Small intestine (tissue), 7 donors: ENCODE results near the gene SERINC5. TPM values are rescaled to one million over a fixed set of nuclear protein-coding genes. Genes with fewer than 3 reads are reported as not detected.

ENCODE experiments used
- DNase-seq, 2 donors: peaks; one replicate each; pipeline versions ENCODE4 v3.0.0 to v3.0.0-alpha.2; 2013
- FAIRE-seq: peaks from 2 replicates; lab custom pipeline; 2012; peaks lifted over from hg19 to GRCh38; lab: Jason Lieb, UNC
- H3K27ac ChIP-seq, 3 donors: one replicate each; pipeline ENCODE4 v1.5.1; 2013; ENCODE audit warnings: low read length in 2 of 3, mild to moderate bottlenecking in 2 of 3, control low read depth in 1 of 3, inconsistent platforms in 1 of 3, low read depth in 1 of 3, moderate library complexity in 1 of 3
- H3K27me3 ChIP-seq, 3 donors: one replicate each; pipeline ENCODE4 v1.6.1; 2013; ENCODE audit warnings: low read length in 3 of 3, inconsistent platforms in 1 of 3; ENCODE audit not compliant: control insufficient read depth in 3 of 3, insufficient read depth in 3 of 3
- H3K36me3 ChIP-seq, 3 donors: one replicate each; pipeline ENCODE4 v1.6.1; 2013; ENCODE audit warnings: low read length in 3 of 3, inconsistent platforms in 1 of 3, low read depth in 1 of 3, mild to moderate bottlenecking in 1 of 3, moderate library complexity in 1 of 3; ENCODE audit not compliant: control insufficient read depth in 3 of 3, insufficient read depth in 2 of 3
- H3K4me1 ChIP-seq, 3 donors: one replicate each; pipeline ENCODE4 v1.6.1; 2013; ENCODE audit warnings: low read length in 2 of 3, inconsistent platforms in 1 of 3, low read depth in 1 of 3, mild to moderate bottlenecking in 1 of 3, moderate library complexity in 1 of 3; ENCODE audit not compliant: control insufficient read depth in 3 of 3, insufficient read depth in 2 of 3
- H3K4me3 ChIP-seq, 3 donors: one replicate each; pipeline ENCODE4 v1.5.1; 2013; ENCODE audit warnings: low read length in 3 of 3, control low read depth in 1 of 3, inconsistent platforms in 1 of 3, low read depth in 1 of 3, mild to moderate bottlenecking in 1 of 3, moderate library complexity in 1 of 3
- H3K9me3 ChIP-seq, 2 donors: one replicate each; pipeline ENCODE4 v1.6.1; 2013; ENCODE audit warnings: low read depth in 1 of 2, low read length in 1 of 2; ENCODE audit not compliant: control insufficient read depth in 2 of 2, insufficient read depth in 1 of 2
- WGBS, 3 donors: extraction: QIAGEN DNeasy Blood & Tissue Kit; methylation state at CpG; one replicate each; pipeline ENCODE4 v1.1.7; 2013; 5-methylcytosine and 5-hydroxymethylcytosine counted together
- polyA plus RNA-seq, 4 donors: library from polyadenylated mRNA; stranded (reverse) in 3 of 4; unstranded in 1 of 4; fragments of 200-250 nt in 3 of 4; fragments of 120-200 nt in 1 of 4; gene quantifications; one replicate each; pipeline versions ENCODE4 v1.2.1 to v1.2.3, GENCODE V29; 2013
- donor health status: healthy with polysubstance abuse.
- donor health status: control.
- donor health status: control.
- donor health status: Bipolar disorder and iron deficiency.
- donor health status: healthy.

SERINC5 gene
- polyA plus RNA-seq, 4 donors: 1.9 to 62.9 (median 7.6) TPM

DNA sequence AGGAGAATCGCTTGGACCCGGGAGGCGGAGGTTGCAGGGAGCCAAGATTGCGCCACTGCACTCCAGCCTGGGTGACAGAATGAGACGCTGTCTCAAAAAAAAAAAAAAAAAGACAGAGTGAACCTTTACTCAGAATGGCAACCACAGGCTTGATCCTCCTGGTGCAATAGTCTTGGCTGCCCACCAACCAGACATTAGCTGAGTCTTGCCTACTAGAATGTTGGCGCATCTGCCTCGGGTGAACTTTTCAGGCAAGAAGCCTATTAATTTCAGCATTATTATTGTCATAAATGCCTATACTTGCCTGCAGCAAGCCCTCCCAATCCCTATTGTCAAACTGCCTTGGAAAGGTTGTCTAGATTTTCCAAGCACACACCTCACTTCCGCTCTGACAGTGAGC lies 4.2 kb downstream of the SERINC5 start:
- DNase-seq (no peak), FAIRE-seq (no peak)
- Histone ChIP-seq H3K9me3 (no peaks in the 10 kb centered on the region), H3K27ac (peak overlapping the region in 2 of 3 donors; percentile 83 to 97), H3K36me3 (peaks cover 0 to 2% (median 0%) of the 10 kb centered on the region in 3 donors), H3K4me3 (no peak overlapping the region), H3K27me3 (no peaks in the 10 kb centered on the region), H3K4me1 (peaks cover 12 to 51% (median 27%) of the 10 kb centered on the region in 3 donors)
- WGBS, 3 donors: 37 to 69% (median 51%) methylated on average over 8 of the region's 8 CpGs

DNA sequence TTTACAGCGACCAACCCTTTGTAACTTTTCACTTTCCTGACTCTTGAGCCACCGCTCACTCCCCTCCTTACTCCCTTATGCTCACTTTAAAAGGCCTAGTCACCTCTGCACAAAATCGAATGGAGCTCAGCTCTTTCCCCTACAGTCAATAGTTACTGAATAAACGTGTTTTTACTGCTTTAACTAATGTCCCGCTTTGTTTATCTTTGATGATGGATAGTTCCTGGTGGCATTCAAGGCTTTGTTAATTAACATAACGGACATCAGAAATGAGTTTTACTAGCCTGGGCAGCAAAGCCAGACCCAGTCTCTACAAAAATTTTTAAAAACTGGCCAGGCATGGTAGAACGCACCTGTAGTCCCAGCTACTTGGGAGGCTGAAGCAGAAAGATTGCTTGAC lies 5.0 kb downstream of the SERINC5 start:
- WGBS, 3 donors: 52 to 57% (median 57%) methylated on average over 7 of the region's 7 CpGs
- DNase-seq (no peak), FAIRE-seq (no peak)
- no peaks in the 10 kb centered on the region for H3K27me3 ChIP-seq
- H3K9me3 ChIP-seq: no peaks in the 10 kb centered on the region
- peak overlapping the region in 2 of 3 donors; percentile 21 to 51 for H3K27ac ChIP-seq
- H3K4me3 ChIP-seq: no peak overlapping the region
- H3K36me3 ChIP-seq: peaks cover 0 to 2% (median 0%) of the 10 kb centered on the region in 3 donors
- H3K4me1 ChIP-seq: peaks cover 12 to 59% (median 27%) of the 10 kb centered on the region in 3 donors

DNA sequence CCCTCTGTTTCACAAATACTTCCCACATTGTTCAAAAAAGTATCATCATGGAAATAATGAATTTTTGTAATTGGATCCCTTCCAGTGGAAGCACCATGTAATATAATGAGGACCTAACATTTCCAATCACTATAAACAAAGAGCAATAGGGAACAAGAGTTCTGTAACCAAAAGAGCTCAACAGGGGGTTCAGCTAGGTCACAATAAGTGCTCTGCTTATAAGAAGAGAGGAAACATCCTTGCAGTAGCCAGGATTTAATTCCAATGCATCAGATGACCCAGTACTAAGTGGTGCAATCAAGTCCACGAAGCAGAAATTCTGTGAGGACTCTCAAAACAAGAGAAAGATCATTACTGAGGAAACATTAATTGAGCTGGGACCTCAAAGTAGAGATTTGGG lies 5.9 kb downstream of the SERINC5 start:
- Histone ChIP-seq H3K4me3 (no peak overlapping the region), H3K36me3 (peaks cover 0 to 5% (median 0%) of the 10 kb centered on the region in 3 donors), H3K9me3 (no peaks in the 10 kb centered on the region), H3K4me1 (peaks cover 12 to 65% (median 27%) of the 10 kb centered on the region in 3 donors), H3K27ac (no peak overlapping the region), H3K27me3 (no peaks in the 10 kb centered on the region)
- DNase-seq: no peak
- FAIRE-seq: no peak
- 68 to 88% (median 76%) methylated on average over 1 of the region's 1 CpG for WGBS, 3 donors

DNA sequence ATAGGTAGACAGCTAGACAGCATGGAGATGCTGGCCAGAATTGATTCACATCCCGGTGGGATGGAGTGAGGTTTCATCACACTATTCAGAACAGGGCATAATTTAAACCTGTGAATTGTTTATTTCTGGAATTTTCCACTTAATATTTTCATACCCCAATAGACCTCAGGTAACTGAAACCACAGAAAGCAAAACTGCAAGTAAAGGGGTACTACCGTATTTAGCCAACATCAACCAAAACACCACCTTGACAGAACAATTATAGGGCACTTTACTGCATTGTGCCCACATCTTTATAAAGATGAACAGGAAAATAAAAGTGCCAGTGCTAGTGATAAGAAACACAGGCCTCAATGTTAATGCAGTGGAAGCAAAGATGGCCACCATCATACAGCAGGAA lies 7.5 kb downstream of the SERINC5 start:
- peaks cover 10 to 56% (median 26%) of the 10 kb centered on the region in 3 donors for H3K4me1 ChIP-seq
- DNase-seq (no peak), FAIRE-seq (no peak)
- no peaks in the 10 kb centered on the region for H3K27me3 ChIP-seq
- H3K9me3 ChIP-seq: peaks cover 0 to 2% of the 10 kb centered on the region in 2 donors
- WGBS, 3 donors: 69 to 74% (median 73%) methylated on average over 2 of the region's 2 CpGs
- peaks cover 0 to 10% (median 0%) of the 10 kb centered on the region in 3 donors for H3K36me3 ChIP-seq
- no peak overlapping the region for H3K4me3 ChIP-seq
- H3K27ac ChIP-seq: peak overlapping the region in 2 of 3 donors; percentile 88 to 90

DNA sequence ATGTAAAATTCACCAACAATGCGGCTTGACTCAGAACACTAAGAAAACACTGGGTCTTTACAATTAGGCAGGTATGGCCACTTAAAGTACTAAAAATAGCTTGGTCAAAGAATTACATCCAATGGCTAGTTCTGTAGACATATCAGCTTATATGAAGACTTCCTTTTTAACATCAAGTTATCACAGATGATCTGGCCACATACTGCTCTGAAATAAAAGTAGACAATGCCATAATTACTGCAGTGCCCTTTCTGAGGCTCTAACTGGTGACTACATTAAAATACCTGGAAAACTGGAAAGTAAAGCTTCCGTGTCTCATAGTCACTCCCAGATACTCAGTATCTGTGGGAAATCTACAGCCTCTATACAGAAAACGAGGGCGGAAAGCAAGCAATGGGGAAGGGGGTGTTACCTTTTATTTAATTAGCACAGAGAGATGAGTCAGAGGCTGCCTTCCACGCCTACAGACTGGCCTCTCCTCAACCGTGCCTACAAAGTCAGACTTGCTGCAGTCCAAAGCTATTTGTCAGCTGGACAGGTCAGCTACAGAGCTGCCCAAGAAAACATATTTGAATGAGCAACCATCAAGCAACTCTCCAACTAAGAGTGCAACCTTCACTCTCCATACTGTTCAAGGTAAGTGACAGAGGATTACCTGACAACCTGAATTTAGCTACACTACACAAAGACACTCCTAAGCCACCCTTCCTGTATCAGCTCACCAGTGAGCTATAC lies 8.7 kb downstream of the SERINC5 start:
- no peak overlapping the region for H3K4me3 ChIP-seq
- H3K27ac ChIP-seq: peak overlapping the region; percentile 62 to 90 (median 88)
- H3K36me3 ChIP-seq: peaks cover 0 to 18% (median 0%) of the 10 kb centered on the region in 3 donors
- no peak for FAIRE-seq
- peaks cover 4 to 46% (median 18%) of the 10 kb centered on the region in 3 donors for H3K4me1 ChIP-seq
- WGBS, 3 donors: 11 to 16% (median 12%) methylated on average over 6 of the region's 6 CpGs
- H3K27me3 ChIP-seq: no peaks in the 10 kb centered on the region
- peaks cover 3 to 13% of the 10 kb centered on the region in 2 donors for H3K9me3 ChIP-seq
- peak; percentile 86 to 87 for DNase-seq

DNA sequence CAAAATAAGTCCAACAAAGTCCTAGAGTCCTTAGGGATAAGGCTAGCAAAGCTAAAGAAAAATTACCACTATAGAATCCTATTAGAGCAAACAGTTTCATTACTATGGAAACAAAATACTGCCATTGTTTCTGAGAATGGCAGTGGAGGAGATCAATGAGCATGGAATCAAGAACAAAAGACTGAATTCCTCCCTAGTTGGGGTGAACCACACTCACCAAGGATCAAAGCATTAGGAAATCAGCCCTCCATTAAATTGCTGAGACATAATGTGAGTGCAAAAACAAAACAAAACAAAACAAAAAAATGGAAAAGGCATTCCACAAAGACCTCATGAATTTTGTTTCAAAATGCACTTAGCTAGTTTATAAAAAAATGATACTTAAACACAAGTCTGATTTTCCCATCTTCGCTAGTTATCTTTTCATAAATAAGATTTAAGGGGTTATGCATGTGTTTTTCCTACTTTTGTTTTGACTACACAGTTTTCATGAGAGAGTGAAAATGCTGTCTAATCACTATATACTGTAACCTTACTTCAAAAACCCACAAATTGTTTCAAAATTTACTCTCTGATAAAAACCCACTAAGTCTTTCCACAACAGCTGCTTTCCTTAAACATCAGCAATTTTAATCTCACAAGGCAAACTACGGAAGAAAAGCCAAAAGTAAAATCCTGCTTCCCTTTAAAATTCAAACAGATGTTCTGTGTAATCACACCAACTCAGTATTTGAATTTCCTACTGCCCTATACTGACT lies 9.7 kb downstream of the SERINC5 start:
- Histone ChIP-seq H3K27ac (peak overlapping the region in 1 of 3 donors; percentile 90), H3K36me3 (peaks cover 0 to 27% (median 0%) of the 10 kb centered on the region in 3 donors), H3K27me3 (no peaks in the 10 kb centered on the region), H3K4me1 (peaks cover 2 to 37% (median 12%) of the 10 kb centered on the region in 3 donors), H3K4me3 (no peak overlapping the region), H3K9me3 (peaks cover 3 to 23% of the 10 kb centered on the region in 2 donors)
- DNase-seq (no peak), FAIRE-seq (no peak)
- WGBS, 3 donors: 39 to 61% (median 50%) methylated on average over 2 of the region's 2 CpGs

DNA sequence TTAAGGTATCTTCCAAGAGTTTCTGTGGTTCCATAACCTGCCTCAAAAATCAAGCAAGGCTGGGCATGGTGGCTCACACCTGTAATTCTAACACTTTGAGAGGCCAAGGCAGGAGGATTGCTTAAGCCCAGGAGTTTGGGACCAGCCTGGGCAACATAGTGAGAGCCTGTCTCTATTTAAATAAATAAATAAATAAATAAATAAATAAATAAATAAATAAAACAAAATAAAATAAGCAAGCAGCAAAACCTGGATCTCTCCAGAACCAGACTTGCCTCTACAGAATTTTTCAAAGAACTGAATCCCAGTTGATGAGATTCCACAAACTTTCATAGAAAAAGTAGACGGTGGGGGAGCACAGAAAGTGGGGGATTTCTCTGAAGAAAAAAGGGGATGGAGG lies 12.3 kb downstream of the SERINC5 start:
- no peaks in the 10 kb centered on the region for H3K27me3 ChIP-seq
- peaks cover 0 to 29% (median 0%) of the 10 kb centered on the region in 3 donors for H3K36me3 ChIP-seq
- no peak overlapping the region for H3K27ac ChIP-seq
- no peak for DNase-seq
- WGBS, 3 donors: 95 to 100% (median 96%) methylated on average over 1 of the region's 1 CpG
- H3K4me3 ChIP-seq: no peak overlapping the region
- no peak for FAIRE-seq
- peaks cover 5 to 37% (median 11%) of the 10 kb centered on the region in 3 donors for H3K4me1 ChIP-seq
- peaks cover 3 to 23% of the 10 kb centered on the region in 2 donors for H3K9me3 ChIP-seq

DNA sequence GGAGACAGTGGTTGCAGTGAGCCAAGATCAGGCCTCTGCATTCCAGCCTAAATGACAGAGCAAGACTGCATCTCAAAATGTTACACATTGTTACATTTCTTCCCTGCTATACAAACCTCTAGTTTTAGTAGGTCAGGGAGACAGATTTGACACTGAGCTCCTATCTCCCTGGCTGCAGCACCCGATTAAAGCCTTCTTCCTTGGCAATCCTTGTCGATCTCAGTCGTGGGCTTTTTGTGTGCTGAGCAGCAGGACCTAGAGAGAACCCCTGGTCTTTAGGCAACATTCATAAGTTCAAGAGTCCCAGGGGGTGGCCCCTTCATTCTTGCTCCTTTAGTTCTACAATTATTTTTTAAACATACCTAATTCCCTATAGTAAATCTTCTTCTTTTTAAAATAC lies 13.0 kb downstream of the SERINC5 start:
- 88 to 96% (median 92%) methylated on average over 3 of the region's 3 CpGs for WGBS, 3 donors
- no peaks in the 10 kb centered on the region for H3K27me3 ChIP-seq
- peaks cover 0 to 29% (median 0%) of the 10 kb centered on the region in 3 donors for H3K36me3 ChIP-seq
- H3K4me3 ChIP-seq: no peak overlapping the region
- FAIRE-seq (no peak), DNase-seq (no peak)
- H3K4me1 ChIP-seq: peaks cover 5 to 34% (median 11%) of the 10 kb centered on the region in 3 donors
- H3K9me3 ChIP-seq: peaks cover 3 to 23% of the 10 kb centered on the region in 2 donors
- H3K27ac ChIP-seq: no peak overlapping the region
